ENCODE measurements around the gene STC2.
"Not testable (repeated sequence)": the region's sequence is repeated elsewhere in the genome, so short reads cannot be mapped to it uniquely, and the experiment has no call there.

Gene STC2, protein sequence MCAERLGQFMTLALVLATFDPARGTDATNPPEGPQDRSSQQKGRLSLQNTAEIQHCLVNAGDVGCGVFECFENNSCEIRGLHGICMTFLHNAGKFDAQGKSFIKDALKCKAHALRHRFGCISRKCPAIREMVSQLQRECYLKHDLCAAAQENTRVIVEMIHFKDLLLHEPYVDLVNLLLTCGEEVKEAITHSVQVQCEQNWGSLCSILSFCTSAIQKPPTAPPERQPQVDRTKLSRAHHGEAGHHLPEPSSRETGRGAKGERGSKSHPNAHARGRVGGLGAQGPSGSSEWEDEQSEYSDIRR

DNA sequence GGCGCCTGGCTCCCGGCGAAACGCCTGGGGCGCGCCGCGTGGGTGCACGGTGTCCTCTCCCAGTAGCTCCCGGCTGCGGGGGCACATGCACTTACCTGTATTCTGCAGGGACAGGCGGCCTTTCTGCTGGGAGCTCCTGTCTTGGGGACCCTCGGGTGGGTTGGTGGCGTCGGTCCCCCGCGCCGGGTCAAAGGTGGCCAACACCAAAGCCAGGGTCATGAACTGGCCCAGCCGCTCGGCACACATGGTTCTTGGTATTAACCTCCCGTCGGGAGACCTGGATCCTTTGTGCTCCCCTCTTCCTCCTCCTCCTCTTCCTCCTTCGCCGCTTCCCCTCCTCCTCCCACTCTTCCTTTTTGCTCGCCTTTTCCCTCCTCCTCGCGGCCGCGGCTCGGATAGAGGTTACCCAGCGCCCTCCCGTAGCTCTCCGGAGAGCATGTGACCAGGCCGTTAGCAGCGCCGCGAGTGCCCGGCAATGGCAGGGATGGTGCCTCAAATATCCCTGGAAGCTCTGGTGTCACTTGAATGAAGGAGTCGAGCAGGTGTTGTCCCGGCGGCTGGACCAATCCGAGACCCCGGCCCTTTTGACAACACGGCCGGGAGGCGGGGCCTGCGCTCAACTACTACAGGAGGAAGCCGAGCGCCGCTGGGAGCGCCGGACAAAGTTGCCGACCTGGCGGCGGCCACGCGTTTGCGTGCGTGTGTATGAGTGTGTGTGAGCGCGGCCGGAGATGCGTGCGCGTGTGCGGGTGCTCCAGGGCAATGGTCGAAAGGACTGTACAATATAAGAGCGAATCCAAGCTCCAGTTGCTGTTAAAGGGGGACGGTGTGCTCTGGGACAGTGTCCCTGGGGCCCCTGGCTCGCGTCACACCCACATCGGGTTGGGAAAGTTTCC is at the start of gene STC2:
TSS of gene STC2 (minus strand) at position 467 of the 896 bp plus-strand sequence. CDS start at position 246, 221 bp downstream.
- Mint-ChIP-seq H3K4me3 (peak within 1 kb of the TSS; percentile 62), H3K27ac (no peak within 1 kb of the TSS), H3K36me3 (ENCODE audit: low read depth) (no peaks in the 10 kb centered on the region), H3K9me3 (peaks cover 10% of the 10 kb centered on the region), H3K27me3 (peaks cover 91% of the 10 kb centered on the region), H3K4me1 (ENCODE audit: low read depth) (peaks cover 40% of the 10 kb centered on the region)
- intact Hi-C loops (cut with micrococcal nuclease) = no loop called here

- H3K27ac Mint-ChIP-seq = no peak overlapping the region
- H3K36me3 Mint-ChIP-seq (ENCODE audit: low read depth) = no peaks in the 10 kb centered on the region
- H3K4me1 Mint-ChIP-seq (ENCODE audit: low read depth) = no peaks in the 10 kb centered on the region
- no peaks in the 10 kb centered on the region for H3K9me3 Mint-ChIP-seq
- H3K27me3 Mint-ChIP-seq = peaks cover 2% of the 10 kb centered on the region
- intact Hi-C loops (cut with micrococcal nuclease) = no loop called here
- no peak overlapping the region for H3K4me3 Mint-ChIP-seq
Observed at GRCh38 chr5:173371400-173371799, 43.2 kb upstream of the STC2 start.

DNA sequence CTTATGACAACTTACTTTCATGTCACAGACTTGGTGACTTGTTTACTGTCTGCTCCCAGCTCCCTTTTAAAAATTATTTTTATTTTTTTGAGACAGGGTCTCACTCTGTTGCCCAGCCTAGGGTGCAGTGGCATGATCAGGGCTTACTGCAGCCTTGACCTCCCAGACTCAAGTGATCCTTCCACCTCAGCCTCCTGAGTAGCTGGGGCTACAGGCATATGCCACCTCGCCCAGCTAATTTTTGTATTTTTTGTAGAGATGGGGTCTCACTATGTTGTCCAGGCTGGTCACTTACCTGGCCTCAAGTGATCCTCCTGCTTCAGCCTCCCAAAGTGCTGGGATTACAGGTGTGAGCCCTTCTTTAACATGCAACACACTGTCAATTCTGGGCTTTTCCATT is 35.2 kb upstream of the STC2 start:
- H3K9me3 Mint-ChIP-seq; H3K4me1 Mint-ChIP-seq (ENCODE audit: low read depth); H3K36me3 Mint-ChIP-seq (ENCODE audit: low read depth); intact Hi-C loops (cut with micrococcal nuclease); H3K27ac Mint-ChIP-seq; H3K4me3 Mint-ChIP-seq: not testable (repeated sequence)
- H3K27me3 Mint-ChIP-seq = peaks cover 12% of the 10 kb centered on the region

GRCh38 chr5:173355561-173355960 is 27.3 kb upstream of the STC2 start:
- intact Hi-C loops (cut with micrococcal nuclease) = no loop called here
- no peaks in the 10 kb centered on the region for H3K36me3 Mint-ChIP-seq (ENCODE audit: low read depth)
- H3K9me3 Mint-ChIP-seq = no peaks in the 10 kb centered on the region
- no peaks in the 10 kb centered on the region for H3K4me1 Mint-ChIP-seq (ENCODE audit: low read depth)
- no peak overlapping the region for H3K4me3 Mint-ChIP-seq
- H3K27me3 Mint-ChIP-seq = peaks cover 12% of the 10 kb centered on the region
- no peak overlapping the region for H3K27ac Mint-ChIP-seq

GRCh38 chr5:173354645-173355044 is 26.4 kb upstream of the STC2 start:
- intact Hi-C loops (cut with micrococcal nuclease) = no loop called here
- H3K27ac Mint-ChIP-seq = no peak overlapping the region
- H3K4me3 Mint-ChIP-seq = no peak overlapping the region
- no peaks in the 10 kb centered on the region for H3K4me1 Mint-ChIP-seq (ENCODE audit: low read depth)
- H3K27me3 Mint-ChIP-seq = peaks cover 11% of the 10 kb centered on the region
- no peaks in the 10 kb centered on the region for H3K9me3 Mint-ChIP-seq
- no peaks in the 10 kb centered on the region for H3K36me3 Mint-ChIP-seq (ENCODE audit: low read depth)

DNA sequence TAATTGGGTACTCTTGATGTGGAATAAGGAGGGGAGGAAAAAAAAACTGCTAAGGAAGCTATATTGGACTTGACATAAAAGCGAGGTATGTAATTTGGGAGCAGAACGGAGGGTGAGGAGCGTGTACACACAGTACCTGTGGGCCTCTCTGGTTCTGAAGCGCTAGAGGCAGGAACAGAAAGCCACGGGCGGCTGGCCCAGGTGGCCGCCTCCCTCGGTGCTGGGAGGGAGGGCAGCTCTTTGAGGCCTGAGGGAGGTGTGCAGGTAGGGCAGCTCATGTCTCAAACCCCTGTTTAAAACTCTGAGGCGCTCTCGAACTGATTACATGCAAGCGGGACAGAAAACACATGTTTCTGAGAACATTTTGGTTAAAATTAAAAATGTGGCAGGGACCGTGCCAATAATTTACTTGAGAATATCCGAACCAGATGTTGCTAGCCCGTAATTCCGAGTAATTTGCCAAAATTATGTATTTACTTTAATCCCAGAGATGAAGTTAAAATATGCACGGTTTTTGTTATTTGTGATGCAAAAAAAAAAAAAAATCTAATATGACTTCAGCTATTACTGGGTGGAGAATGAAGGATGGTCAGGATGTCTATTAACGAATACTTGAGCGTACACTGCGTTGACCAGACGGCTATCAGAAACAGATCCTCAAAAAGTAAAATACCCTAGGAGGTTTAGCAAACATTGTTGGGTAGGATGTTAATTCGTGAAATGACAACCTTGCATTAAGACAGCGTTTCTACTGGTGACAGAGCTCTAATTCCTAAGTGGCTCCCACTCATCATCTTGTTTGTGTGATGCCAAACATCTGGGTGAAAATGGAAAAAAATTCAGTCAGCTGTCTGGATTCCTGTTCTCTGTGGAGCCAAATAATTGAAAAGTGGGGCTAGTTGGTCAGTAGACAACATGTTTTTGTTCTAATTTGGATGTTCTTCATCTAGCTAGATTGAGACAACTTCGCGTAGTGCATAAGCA is 24.4 kb upstream of the STC2 start:
- H3K27me3 Mint-ChIP-seq = peaks cover 13% of the 10 kb centered on the region
- H3K27ac Mint-ChIP-seq = no peak overlapping the region
- no peak overlapping the region for H3K4me3 Mint-ChIP-seq
- intact Hi-C loops (cut with micrococcal nuclease) = no loop called here
- H3K36me3 Mint-ChIP-seq (ENCODE audit: low read depth) = no peaks in the 10 kb centered on the region
- H3K9me3 Mint-ChIP-seq = no peaks in the 10 kb centered on the region
- no peaks in the 10 kb centered on the region for H3K4me1 Mint-ChIP-seq (ENCODE audit: low read depth)

GRCh38 chr5:173342813-173343755 is 14.9 kb upstream of the STC2 start:
- no peaks in the 10 kb centered on the region for H3K4me1 Mint-ChIP-seq (ENCODE audit: low read depth)
- intact Hi-C loops (cut with micrococcal nuclease) = no loop called here
- H3K4me3 Mint-ChIP-seq = no peak overlapping the region
- peaks cover 9% of the 10 kb centered on the region for H3K27me3 Mint-ChIP-seq
- no peaks in the 10 kb centered on the region for H3K36me3 Mint-ChIP-seq (ENCODE audit: low read depth)
- H3K27ac Mint-ChIP-seq = no peak overlapping the region
- H3K9me3 Mint-ChIP-seq = no peaks in the 10 kb centered on the region

DNA sequence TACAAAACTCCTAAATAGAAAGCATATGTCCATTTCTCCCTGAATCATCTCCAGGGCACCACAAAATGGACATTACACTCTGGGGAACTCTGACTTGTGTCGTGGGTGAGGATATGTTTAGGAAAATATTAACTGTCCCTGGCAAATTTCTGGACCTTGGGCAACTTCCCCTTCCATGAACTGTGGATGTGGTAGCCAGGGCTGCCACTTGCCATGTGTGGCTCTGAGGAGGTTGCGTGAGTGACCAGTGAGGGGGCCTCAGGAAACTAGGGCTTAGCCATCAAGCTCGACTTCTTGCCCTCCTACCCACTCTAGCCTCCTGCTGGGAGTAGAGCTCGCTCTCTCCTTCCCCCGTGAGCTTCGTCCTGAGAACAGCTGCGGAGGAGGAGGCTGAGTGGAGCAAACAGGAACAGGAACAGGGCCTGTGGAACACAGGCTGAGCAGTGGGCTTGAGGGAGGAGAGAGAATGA is 13.8 kb upstream of the STC2 start:
- intact Hi-C loops (cut with micrococcal nuclease) = no loop called here
- Mint-ChIP-seq H3K27me3 (peaks cover 11% of the 10 kb centered on the region), H3K9me3 (no peaks in the 10 kb centered on the region), H3K4me1 (ENCODE audit: low read depth) (no peaks in the 10 kb centered on the region), H3K36me3 (ENCODE audit: low read depth) (no peaks in the 10 kb centered on the region), H3K27ac (no peak overlapping the region), H3K4me3 (no peak overlapping the region)

- intact Hi-C loops (cut with micrococcal nuclease) = no loop called here
Observed at GRCh38 chr5:173340984-173341383, 12.8 kb upstream of the STC2 start.

GRCh38 chr5:173340451-173340850 is 12.2 kb upstream of the STC2 start:
- peaks cover 23% of the 10 kb centered on the region for H3K27me3 Mint-ChIP-seq
- intact Hi-C loops (cut with micrococcal nuclease) = no loop called here
- no peaks in the 10 kb centered on the region for H3K36me3 Mint-ChIP-seq (ENCODE audit: low read depth)
- H3K27ac Mint-ChIP-seq = no peak overlapping the region
- no peaks in the 10 kb centered on the region for H3K9me3 Mint-ChIP-seq
- no peak overlapping the region for H3K4me3 Mint-ChIP-seq
- H3K4me1 Mint-ChIP-seq (ENCODE audit: low read depth) = no peaks in the 10 kb centered on the region

More at GRCh38 chr5:173340984-173341383, 12.8 kb upstream of the STC2 start:
- H3K27me3 Mint-ChIP-seq = peaks cover 18% of the 10 kb centered on the region
- H3K9me3 Mint-ChIP-seq = no peaks in the 10 kb centered on the region
- H3K4me1 Mint-ChIP-seq (ENCODE audit: low read depth) = no peaks in the 10 kb centered on the region
- H3K4me3 Mint-ChIP-seq = no peak overlapping the region
- no peak overlapping the region for H3K27ac Mint-ChIP-seq
- no peaks in the 10 kb centered on the region for H3K36me3 Mint-ChIP-seq (ENCODE audit: low read depth)

- Mint-ChIP-seq H3K4me1 (ENCODE audit: low read depth) (no peaks in the 10 kb centered on the region), H3K27me3 (peaks cover 22% of the 10 kb centered on the region), H3K36me3 (ENCODE audit: low read depth) (no peaks in the 10 kb centered on the region), H3K4me3 (no peak overlapping the region), H3K9me3 (no peaks in the 10 kb centered on the region), H3K27ac (no peak overlapping the region)
- intact Hi-C loops (cut with micrococcal nuclease) = no loop called here
Observed at GRCh38 chr5:173339286-173339685, 11.1 kb upstream of the STC2 start.

GRCh38 chr5:173338380-173339015 is 10.3 kb upstream of the STC2 start:
- Mint-ChIP-seq H3K36me3 (ENCODE audit: low read depth) (no peaks in the 10 kb centered on the region), H3K4me3 (no peak overlapping the region), H3K4me1 (ENCODE audit: low read depth) (no peaks in the 10 kb centered on the region)

More at GRCh38 chr5:173338380-173339015, 10.3 kb upstream of the STC2 start:
- Mint-ChIP-seq H3K27me3 (peaks cover 22% of the 10 kb centered on the region), H3K9me3 (no peaks in the 10 kb centered on the region), H3K27ac (no peak overlapping the region)
- intact Hi-C loops (cut with micrococcal nuclease) = no loop called here
